C4-2B (cell line): ENCODE data around the gene CABP4.

Experiments used
- ZFX ChIP-seq: fragments of 450-650 bp; IDR thresholded peaks from 2 replicates; pipeline ENCODE4 v1.6.1; 2017
- TF ChIP-seq, protein P1 (sequence below): fragments of 450-650 bp; conservative IDR thresholded peaks from 2 replicates; pipeline ENCODE4 v1.5.1; 2017; ENCODE audit warnings: mild to moderate bottlenecking

DNA sequence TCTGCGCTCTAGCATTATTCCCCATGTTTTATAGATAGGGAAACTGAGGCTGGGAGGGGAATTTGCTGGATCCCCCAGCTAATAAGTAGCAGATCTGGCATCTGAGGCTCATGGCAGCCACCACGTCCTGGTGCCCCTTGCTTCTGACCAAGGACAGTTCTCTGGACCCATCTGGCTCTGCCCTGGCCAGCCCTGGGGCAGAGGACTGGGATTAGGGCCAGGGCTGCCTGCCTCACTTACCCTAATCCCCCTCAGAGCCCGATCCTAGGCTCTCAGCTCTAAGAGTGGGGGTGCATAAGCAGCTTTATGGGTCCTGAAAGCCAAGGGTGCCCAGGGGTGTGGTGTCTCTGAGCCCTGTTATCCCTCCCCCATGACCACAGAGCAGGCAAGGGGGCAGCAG is at the start of gene CABP4:
- TF ChIP-seq, protein P1, sequence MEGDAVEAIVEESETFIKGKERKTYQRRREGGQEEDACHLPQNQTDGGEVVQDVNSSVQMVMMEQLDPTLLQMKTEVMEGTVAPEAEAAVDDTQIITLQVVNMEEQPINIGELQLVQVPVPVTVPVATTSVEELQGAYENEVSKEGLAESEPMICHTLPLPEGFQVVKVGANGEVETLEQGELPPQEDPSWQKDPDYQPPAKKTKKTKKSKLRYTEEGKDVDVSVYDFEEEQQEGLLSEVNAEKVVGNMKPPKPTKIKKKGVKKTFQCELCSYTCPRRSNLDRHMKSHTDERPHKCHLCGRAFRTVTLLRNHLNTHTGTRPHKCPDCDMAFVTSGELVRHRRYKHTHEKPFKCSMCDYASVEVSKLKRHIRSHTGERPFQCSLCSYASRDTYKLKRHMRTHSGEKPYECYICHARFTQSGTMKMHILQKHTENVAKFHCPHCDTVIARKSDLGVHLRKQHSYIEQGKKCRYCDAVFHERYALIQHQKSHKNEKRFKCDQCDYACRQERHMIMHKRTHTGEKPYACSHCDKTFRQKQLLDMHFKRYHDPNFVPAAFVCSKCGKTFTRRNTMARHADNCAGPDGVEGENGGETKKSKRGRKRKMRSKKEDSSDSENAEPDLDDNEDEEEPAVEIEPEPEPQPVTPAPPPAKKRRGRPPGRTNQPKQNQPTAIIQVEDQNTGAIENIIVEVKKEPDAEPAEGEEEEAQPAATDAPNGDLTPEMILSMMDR: no peak
- no peak for TF ChIP-seq ZFX
